ENCODE results near the gene KDM4B.

Gene KDM4B

GRCh38 chr19:5076440-5077208 is 107.7 kb downstream of the KDM4B start:
- peaks cover 77% of the 10 kb centered on the region for H3K36me3 ChIP-seq (ENCODE audit: insufficient read depth, low read length)
- H3K27me3 ChIP-seq (ENCODE audit: insufficient read depth, low read length, poor library complexity), result no peaks in the 10 kb centered on the region
- no peaks in the 10 kb centered on the region; the same call in 1 of the 2 replicates for H3K79me2 ChIP-seq (ENCODE audit: insufficient read depth, low read length)
- DNase-seq, result no peak
- no peak overlapping the region for H3K9ac ChIP-seq (ENCODE audit: low read depth, low read length)
- peaks cover 31% of the 10 kb centered on the region for H4K20me1 ChIP-seq (ENCODE audit: insufficient read depth, low read length)
- no peaks in the 10 kb centered on the region for H3K9me3 ChIP-seq (ENCODE audit: insufficient read depth, low read length, severe bottlenecking)
- ATAC-seq (ENCODE audit: insufficient read depth, low read depth), result no peak
- no peak overlapping the region for H3K4me2 ChIP-seq (ENCODE audit: insufficient read depth, low read length)
- H3K4me3 ChIP-seq (ENCODE audit: low read depth in 1 of 2, low read length in 2 of 2), result no peak overlapping the region
- H3K27ac ChIP-seq (ENCODE audit: low read length), result no peak overlapping the region
- TF ChIP-seq CTCF (IDR thresholded peaks at IDR 0.05; ENCODE audit: borderline replicate concordance, extremely low read depth, low read length, poor library complexity, severe bottlenecking) (no peak), EZH2 (IDR thresholded peaks at IDR 0.05; ENCODE audit: borderline replicate concordance, low read depth, low read length, severe bottlenecking) (no peak)
- no peak overlapping the region for H2AFZ ChIP-seq (ENCODE audit: low read depth, low read length)
- no peaks in the 10 kb centered on the region for H3K4me1 ChIP-seq (ENCODE audit: insufficient read depth, low read length)

GRCh38 chr19:5077209-5077515 is 108.2 kb downstream of the KDM4B start:
- Histone ChIP-seq H4K20me1 (ENCODE audit: insufficient read depth, low read length) (peaks cover 35% of the 10 kb centered on the region), H3K27me3 (ENCODE audit: insufficient read depth, low read length, poor library complexity) (no peaks in the 10 kb centered on the region), H3K79me2 (ENCODE audit: insufficient read depth, low read length) (no peaks in the 10 kb centered on the region; the same call in 1 of the 2 replicates), H3K4me2 (ENCODE audit: insufficient read depth, low read length) (no peak overlapping the region), H3K9ac (ENCODE audit: low read depth, low read length) (no peak overlapping the region), H3K4me1 (ENCODE audit: insufficient read depth, low read length) (no peaks in the 10 kb centered on the region), H3K27ac (ENCODE audit: low read length) (no peak overlapping the region), H3K4me3 (ENCODE audit: low read depth in 1 of 2, low read length in 2 of 2) (no peak overlapping the region), H3K9me3 (ENCODE audit: insufficient read depth, low read length, severe bottlenecking) (no peaks in the 10 kb centered on the region), H3K36me3 (ENCODE audit: insufficient read depth, low read length) (peaks cover 77% of the 10 kb centered on the region), H2AFZ (ENCODE audit: low read depth, low read length) (no peak overlapping the region)
- no peak for DNase-seq
- ATAC-seq (ENCODE audit: insufficient read depth, low read depth), result no peak
- no peak for TF ChIP-seq CTCF (IDR thresholded peaks at IDR 0.05; ENCODE audit: borderline replicate concordance, extremely low read depth, low read length, poor library complexity, severe bottlenecking)
- no peak for TF ChIP-seq EZH2 (IDR thresholded peaks at IDR 0.05; ENCODE audit: borderline replicate concordance, low read depth, low read length, severe bottlenecking)

GRCh38 chr19:5078182-5078581 is 109.3 kb downstream of the KDM4B start:
- Histone ChIP-seq H3K4me2 (ENCODE audit: insufficient read depth, low read length) (no peak overlapping the region), H3K9me3 (ENCODE audit: insufficient read depth, low read length, severe bottlenecking) (no peaks in the 10 kb centered on the region), H3K27me3 (ENCODE audit: insufficient read depth, low read length, poor library complexity) (no peaks in the 10 kb centered on the region), H4K20me1 (ENCODE audit: insufficient read depth, low read length) (peaks cover 37% of the 10 kb centered on the region), H3K27ac (ENCODE audit: low read length) (no peak overlapping the region), H2AFZ (ENCODE audit: low read depth, low read length) (no peak overlapping the region), H3K9ac (ENCODE audit: low read depth, low read length) (no peak overlapping the region), H3K36me3 (ENCODE audit: insufficient read depth, low read length) (peaks cover 78% of the 10 kb centered on the region), H3K4me3 (ENCODE audit: low read depth in 1 of 2, low read length in 2 of 2) (no peak overlapping the region), H3K4me1 (ENCODE audit: insufficient read depth, low read length) (no peaks in the 10 kb centered on the region), H3K79me2 (ENCODE audit: insufficient read depth, low read length) (no peaks in the 10 kb centered on the region; the same call in 1 of the 2 replicates)
- DNase-seq (no peak), ATAC-seq (ENCODE audit: insufficient read depth, low read depth) (no peak)
- TF ChIP-seq CTCF (IDR thresholded peaks at IDR 0.05; ENCODE audit: borderline replicate concordance, extremely low read depth, low read length, poor library complexity, severe bottlenecking), result no peak
- TF ChIP-seq EZH2 (IDR thresholded peaks at IDR 0.05; ENCODE audit: borderline replicate concordance, low read depth, low read length, severe bottlenecking), result no peak

Data from DND-41 (cell line).